Neural cell (in vitro differentiated cells): ENCODE measurements around the gene CAV2. TPM values are rescaled to one million over a fixed set of nuclear protein-coding genes. Genes with fewer than 3 reads are reported as not detected.

ENCODE experiments used
- H2AFZ ChIP-seq: fragments of 200-600, 300-800 bp; sonication (generic), shearing (Covaris generic); 2 replicates; pipeline ENCODE4 v1.6.0; 2014; ENCODE audit warnings: low read depth, mild to moderate bottlenecking, antibody characterized with exemption, low read length, moderate library complexity
- H3F3A ChIP-seq: fragments of 200-600 bp; shearing (Covaris generic); 2 replicates; pipeline ENCODE4 v1.6.1; 2016; ENCODE audit warnings: mild to moderate bottlenecking, moderate library complexity, mixed read lengths, antibody characterized with exemption, low read length; ENCODE audit not compliant: insufficient read depth, poor library complexity, severe bottlenecking
- H3K27ac ChIP-seq: fragments of 200-600, 300-800 bp; sonication (generic), shearing (Covaris generic); 2 replicates; pipeline ENCODE4 v1.5.1; 2014; ENCODE audit warnings: mild to moderate bottlenecking, low read length, moderate library complexity
- H3K27me3 ChIP-seq: fragments of 300-800, 200-600 bp; sonication (generic), shearing (Covaris generic); 2 replicates; pipeline ENCODE4 v1.6.0; 2014; ENCODE audit warnings: mild to moderate bottlenecking, low read depth, low read length, moderate library complexity; ENCODE audit not compliant: insufficient read depth
- H3K36me3 ChIP-seq: fragments of 300-800, 200-600 bp; sonication (generic), shearing (Covaris generic); 2 replicates; pipeline ENCODE4 v1.5.1; 2014; ENCODE audit warnings: mild to moderate bottlenecking, antibody characterized with exemption, low read length, moderate library complexity; ENCODE audit not compliant: insufficient read depth
- H3K4me2 ChIP-seq: fragments of 300-800, 200-600 bp; sonication (generic), shearing (Covaris generic); 2 replicates; pipeline ENCODE4 v1.6.0; 2014; ENCODE audit warnings: mild to moderate bottlenecking, low read length
- H3K4me3 ChIP-seq: fragments of 300-800, 200-600 bp; sonication (generic), shearing (Covaris generic); 2 replicates; pipeline ENCODE4 v1.5.1; 2014; ENCODE audit warnings: mild to moderate bottlenecking, low read length, moderate library complexity
- H3K79me2 ChIP-seq: fragments of 200-600 bp; shearing (Covaris generic); replicated peaks from 2 replicates; pipeline ENCODE4 v1.6.0; 2014; ENCODE audit warnings: mild to moderate bottlenecking, low read length, moderate library complexity; ENCODE audit not compliant: insufficient read depth
- H3K9ac ChIP-seq: fragments of 300-800, 200-600 bp; sonication (generic), shearing (Covaris generic); 2 replicates; pipeline ENCODE4 v1.6.1; 2016; ENCODE audit warnings: mild to moderate bottlenecking, low read length, mixed read lengths
- H3K9me2 ChIP-seq: fragments of 200-600 bp; shearing (Covaris generic); 2 replicates; pipeline ENCODE4 v1.6.1; 2016; ENCODE audit warnings: mild to moderate bottlenecking, low read length, mixed read lengths; ENCODE audit not compliant: insufficient read depth
- H3K9me3 ChIP-seq: fragments of 200-600, 300-800 bp; sonication (generic), shearing (Covaris generic); 2 replicates; pipeline ENCODE4 v1.6.1; 2016; ENCODE audit warnings: mild to moderate bottlenecking, mixed run types, low read length, moderate library complexity, mixed read lengths
- H4K20me1 ChIP-seq: fragments of 200-600 bp; shearing (Covaris generic); 2 replicates; pipeline ENCODE4 v1.6.1; 2016; ENCODE audit warnings: mild to moderate bottlenecking, mixed run types; ENCODE audit not compliant: insufficient read depth
- CTCF ChIP-seq: fragments of 450-650 bp; IDR thresholded peaks from 2 replicates; pipeline ENCODE4 v1.5.1; 2014; ENCODE audit warnings: antibody characterized with exemption, mild to moderate bottlenecking, moderate library complexity; ENCODE audit not compliant: poor library complexity, severe bottlenecking
- EP300 ChIP-seq: fragments of 450-650 bp; conservative IDR thresholded peaks from 2 replicates; pipeline ENCODE4 v1.6.1; 2014; ENCODE audit warnings: antibody characterized with exemption, mild to moderate bottlenecking, moderate library complexity; ENCODE audit not compliant: poor library complexity, severe bottlenecking
- EZH2 ChIP-seq: fragments of 200-600, 300-800 bp; shearing (Covaris generic), sonication (generic); IDR thresholded peaks from 2 replicates; pipeline ENCODE4 v1.6.1; 2014; ENCODE audit warnings: antibody characterized with exemption, low read length, borderline replicate concordance, mild to moderate bottlenecking; ENCODE audit not compliant: insufficient read depth, poor library complexity, severe bottlenecking
- MXI1 ChIP-seq: fragments of 450-650 bp; conservative IDR thresholded peaks from 2 replicates; pipeline ENCODE4 v1.6.1; 2014; ENCODE audit warnings: antibody characterized with exemption, mild to moderate bottlenecking; ENCODE audit not compliant: poor library complexity, severe bottlenecking
- POLR2AphosphoS5 ChIP-seq: IDR thresholded peaks from 2 replicates; pipeline ENCODE4 v1.6.1; 2012
- RAD21 ChIP-seq: fragments of 450-650 bp; conservative IDR thresholded peaks from 2 replicates; pipeline ENCODE4 v1.6.1; 2014; ENCODE audit warnings: antibody characterized with exemption, mild to moderate bottlenecking, moderate library complexity
- REST ChIP-seq: IDR thresholded peaks from 2 replicates; pipeline ENCODE4 v1.6.1; 2012; ENCODE audit warnings: borderline replicate concordance
- SMC3 ChIP-seq: fragments of 450-650 bp; conservative IDR thresholded peaks from 2 replicates; pipeline ENCODE4 v1.6.1; 2014; ENCODE audit warnings: antibody characterized with exemption, mild to moderate bottlenecking, moderate library complexity; ENCODE audit not compliant: poor library complexity
- TAF1 ChIP-seq: IDR thresholded peaks from 2 replicates; pipeline ENCODE4 v1.6.1; 2012; ENCODE audit warnings: low read depth
- polyA plus RNA-seq: library from polyadenylated mRNA; depleted of rRNA; stranded (reverse); fragments of >200 nt; gene quantifications from 2 replicates; pipeline ENCODE4 v1.2.3, GENCODE V29; 2014

Gene CAV2
- polyA plus RNA-seq, 1 donor from 2014 or later = not detected

DNA sequence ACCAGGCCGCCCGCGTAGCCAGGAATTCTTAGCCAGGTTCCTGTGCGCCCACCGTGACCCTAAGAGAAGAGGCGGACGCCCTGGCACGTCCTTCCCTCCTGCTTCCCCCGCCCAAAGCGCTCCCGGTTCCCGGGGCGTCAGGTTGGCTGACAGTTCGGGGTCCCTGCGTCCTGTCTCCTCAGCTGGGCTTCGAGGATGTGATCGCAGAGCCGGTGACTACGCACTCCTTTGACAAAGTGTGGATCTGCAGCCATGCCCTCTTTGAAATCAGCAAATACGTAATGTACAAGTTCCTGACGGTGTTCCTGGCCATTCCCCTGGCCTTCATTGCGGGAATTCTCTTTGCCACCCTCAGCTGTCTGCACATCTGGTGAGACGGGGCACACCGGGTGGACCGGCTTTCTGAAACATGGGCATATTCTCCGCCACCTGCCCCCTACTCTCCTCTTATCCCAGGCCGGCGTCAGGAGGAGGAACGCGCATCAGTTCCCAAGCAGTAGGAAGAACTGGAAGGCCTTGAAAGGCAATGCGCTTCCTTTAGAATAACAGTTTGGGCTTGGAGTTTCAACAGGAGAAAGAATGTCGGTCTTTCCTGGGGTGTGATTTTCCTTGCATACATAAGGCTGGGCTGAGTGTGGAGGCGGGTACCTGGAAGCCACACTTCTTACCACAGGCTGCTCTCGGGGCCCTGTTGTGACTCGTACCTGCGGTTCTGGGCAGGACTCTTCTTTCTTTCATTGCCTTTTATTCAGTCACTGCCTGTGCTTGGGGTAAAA is 728 bp downstream of the CAV2 start:
- no peaks in the 10 kb centered on the region for H3K36me3 ChIP-seq
- no peak overlapping the region for H3K27ac ChIP-seq
- no peak overlapping the region for H3K4me2 ChIP-seq
- no peak overlapping the region for H2AFZ ChIP-seq
- H3K9ac ChIP-seq = peak overlapping the region; percentile 15
- H3K79me2 ChIP-seq = no peaks in the 10 kb centered on the region
- peak overlapping the region; percentile 68 for H3K4me3 ChIP-seq
- no peaks in the 10 kb centered on the region for H3K9me3 ChIP-seq
- H3K9me2 ChIP-seq = no peaks in the 10 kb centered on the region
- H4K20me1 ChIP-seq = no peaks in the 10 kb centered on the region
- TF ChIP-seq REST (no peak), SMC3 (no peak), TAF1 (no peak), EP300 (no peak), MXI1 (no peak), RAD21 (no peak), CTCF (no peak), POLR2AphosphoS5 (no peak), EZH2 (no peak)
- H3F3A ChIP-seq = no peaks in the 10 kb centered on the region
- peaks cover 37% of the 10 kb centered on the region for H3K27me3 ChIP-seq

DNA sequence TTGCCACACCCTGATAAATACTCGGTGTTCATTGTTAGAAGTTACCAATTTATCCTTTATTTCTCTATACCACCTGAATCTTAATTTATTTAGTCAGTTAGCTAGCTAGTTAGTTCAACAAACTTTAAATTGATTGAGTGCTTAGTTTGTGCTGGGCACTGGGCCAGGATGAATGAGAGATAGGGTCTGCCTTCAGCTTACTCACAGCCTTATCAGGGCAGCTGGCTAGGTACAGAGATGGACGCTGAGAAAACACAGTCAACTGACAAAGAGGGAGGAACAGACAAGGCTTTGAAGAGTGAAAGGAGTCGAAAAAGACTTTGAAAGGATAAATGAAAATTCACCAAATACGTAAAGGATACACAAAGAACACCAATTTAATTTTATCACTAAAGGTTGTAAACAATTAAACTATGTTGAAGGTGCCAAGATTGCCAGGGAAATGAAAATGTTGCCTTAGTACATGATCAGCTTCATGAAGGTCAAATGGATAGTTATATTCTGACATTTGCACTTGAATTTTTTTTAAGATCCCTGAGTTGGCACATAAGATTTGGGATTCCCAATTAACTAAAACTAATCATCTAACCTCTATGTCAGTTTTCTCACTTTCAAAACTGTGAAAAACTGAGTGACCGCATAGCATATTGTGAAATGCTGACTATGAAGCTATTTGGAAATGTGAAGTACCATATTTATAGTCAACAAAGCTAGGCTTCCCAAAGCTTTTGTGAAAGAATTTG is 2.1 kb downstream of the CAV2 start:
- Histone ChIP-seq H3K79me2 (no peaks in the 10 kb centered on the region), H3K4me3 (no peak overlapping the region), H3F3A (no peaks in the 10 kb centered on the region), H2AFZ (no peak overlapping the region), H3K4me2 (no peak overlapping the region), H3K27ac (no peak overlapping the region), H4K20me1 (no peaks in the 10 kb centered on the region), H3K27me3 (peaks cover 37% of the 10 kb centered on the region), H3K36me3 (no peaks in the 10 kb centered on the region), H3K9me2 (no peaks in the 10 kb centered on the region), H3K9ac (no peak overlapping the region), H3K9me3 (no peaks in the 10 kb centered on the region)
- TF ChIP-seq EP300 = no peak
